Endothelial cell of umbilical vein (primary cell): ENCODE results near the gene SKOR1. TPM values are rescaled to one million over a fixed set of nuclear protein-coding genes. Genes with fewer than 3 reads are reported as not detected.

Experiments
- BruUV-seq: library from RNA; stranded (reverse); fragments of 400-500 nt; replicated peaks from 2 replicates; lab custom pipeline; 2021; lab: Mats Ljungman, UMichigan
- CTCF ChIA-PET: fragments of 300-600, 350-600 bp; sonication (Branson Sonifier 250); formaldehyde crosslinking; loops from one replicate; lab custom pipeline; 2021; ENCODE audit warnings: antibody characterized with exemption, inconsistent platforms; lab: Charles Lee
- POLR2A ChIA-PET: fragments of 300-600, 350-600 bp; sonication (Branson Sonifier 250); formaldehyde crosslinking; loops from one replicate; lab custom pipeline; 2021; ENCODE audit warnings: antibody characterized with exemption, inconsistent platforms; lab: Charles Lee
- DNase-seq: peaks from one replicate; pipeline ENCODE4 v3.0.0-alpha.2; 2011; ENCODE audit warnings: low read depth, low spot score
- FAIRE-seq: peaks from 2 replicates; lab custom pipeline; 2011; peaks lifted over from hg19 to GRCh38; lab: Jason Lieb, UNC
- H2AFZ ChIP-seq: 2 replicates; pipeline ENCODE4 v1.6.0; 2012; ENCODE audit warnings: low read depth, low read length, control low read depth, inconsistent platforms
- H3K27ac ChIP-seq: 2 replicates; pipeline ENCODE4 v1.5.1; 2011; ENCODE audit warnings: low read depth, mild to moderate bottlenecking, control low read depth, low read length, moderate library complexity; ENCODE audit not compliant: insufficient read depth
- H3K27me3 ChIP-seq, 2 experiments: 2 replicates each; pipeline versions ENCODE4 v1.6.0 to v1.6.1; 2011; ENCODE audit warnings: low read length in 2 of 2, mixed read lengths in 1 of 2; ENCODE audit not compliant: control insufficient read depth in 2 of 2, insufficient read depth in 2 of 2
- H3K36me3 ChIP-seq, 2 experiments: 2 replicates in 1 of 2; 3 replicates in 1 of 2; pipeline ENCODE4 v1.5.1; 2011; ENCODE audit warnings: low read length in 2 of 2, mild to moderate bottlenecking in 1 of 2, moderate library complexity in 1 of 2; ENCODE audit not compliant: control insufficient read depth in 2 of 2, insufficient read depth in 2 of 2; ENCODE audit errors: extremely low read depth in 1 of 2
- H3K4me1 ChIP-seq: 3 replicates; pipeline ENCODE4 v1.5.1; 2011; ENCODE audit warnings: mild to moderate bottlenecking, low read length; ENCODE audit not compliant: control insufficient read depth, insufficient read depth; ENCODE audit errors: extremely low read depth
- H3K4me2 ChIP-seq: 2 replicates; pipeline ENCODE4 v1.6.1; 2011; ENCODE audit warnings: low read length, control low read depth, mixed read lengths; ENCODE audit not compliant: insufficient read depth
- H3K4me3 ChIP-seq, 3 experiments: fragments of 200-600 bp in 1 of 3; sonication (generic), shearing (Covaris generic) in 1 of 3; replicated peaks in 1 of 3; 2 replicates each; pipeline ENCODE4 v1.5.1; 2011 to 2016; ENCODE audit warnings: control low read depth in 3 of 3, low read length in 3 of 3, mild to moderate bottlenecking in 2 of 3, inconsistent platforms in 1 of 3, low read depth in 1 of 3, moderate library complexity in 1 of 3; ENCODE audit not compliant: insufficient read depth in 1 of 3
- H3K79me2 ChIP-seq: 2 replicates; pipeline ENCODE4 v1.6.0; 2012; ENCODE audit warnings: low read length, inconsistent platforms; ENCODE audit not compliant: control insufficient read depth, insufficient read depth
- H3K9ac ChIP-seq: replicated peaks from 2 replicates; pipeline ENCODE3; 2011; ENCODE audit warnings: low read length, control low read depth; ENCODE audit not compliant: insufficient read depth; ENCODE audit errors: extremely low read depth
- H3K9me1 ChIP-seq: replicated peaks from 3 replicates; pipeline ENCODE4 v1.6.0; 2011; ENCODE audit warnings: mild to moderate bottlenecking, low read length; ENCODE audit not compliant: control insufficient read depth, insufficient read depth; ENCODE audit errors: extremely low read depth
- H3K9me3 ChIP-seq: replicated peaks from 2 replicates; pipeline ENCODE4 v1.5.1; 2012; ENCODE audit warnings: low read length, inconsistent platforms; ENCODE audit not compliant: control insufficient read depth, insufficient read depth
- H4K20me1 ChIP-seq: replicated peaks from 2 replicates; pipeline ENCODE3; 2011; ENCODE audit warnings: mild to moderate bottlenecking, low read length; ENCODE audit not compliant: control insufficient read depth, insufficient read depth; ENCODE audit errors: extremely low read depth
- EZH2 ChIP-seq: IDR thresholded peaks from 2 replicates; pipeline ENCODE4 v1.6.1; 2012; ENCODE audit warnings: borderline replicate concordance, low read depth, mild to moderate bottlenecking, moderate library complexity, low read length, inconsistent platforms; ENCODE audit not compliant: severe bottlenecking
- POLR2A ChIP-seq: IDR thresholded peaks from 2 replicates; pipeline ENCODE4 v1.6.1; 2012; ENCODE audit warnings: low read depth, mild to moderate bottlenecking, control low read depth, low read length
- dilution Hi-C: fragments of 300-500 bp; cut with MboI; formaldehyde crosslinking; loops from one replicate; pipeline ENCODE4 v1.15.0; 2019; ENCODE audit warnings: low sequenced_read_pairs; ENCODE audit not compliant: extremely low pct_ligation_motif_present
- intact Hi-C: fragments of 100-400 bp; cut with micrococcal nuclease; formaldehyde crosslinking; loops from one replicate; pipeline ENCODE4 v1.10.0; 2022
- polyA plus RNA-seq, 4 experiments: library from polyadenylated mRNA; depleted of rRNA in 3 of 4; stranded (reverse) in 3 of 4; unstranded in 1 of 4; fragments of >200 nt; gene quantifications; 2 replicates each; pipeline versions ENCODE4 v1.2.1 to v1.2.3, GENCODE V29; 2011 to 2012; ENCODE audit warnings: missing spikeins in 1 of 4
- total RNA-seq: library from RNA; stranded (reverse); gene quantifications from 2 replicates; pipeline ENCODE4 v1.2.3, GENCODE V29; 2021
- TF ChIP-seq, protein P1 (sequence below), 2 donors: IDR thresholded peaks; 1 replicate in 1 of 2; 2 replicates in 1 of 2; pipeline ENCODE4 v1.5.1; 2011; ENCODE audit warnings: low read length in 2 of 2, mild to moderate bottlenecking in 2 of 2, moderate library complexity in 2 of 2, control low read depth in 1 of 2, inconsistent platforms in 1 of 2, low read depth in 1 of 2; ENCODE audit not compliant: insufficient read depth in 1 of 2; ENCODE audit errors: extremely low read depth in 1 of 2

Gene SKOR1
- total and polyA plus RNA-seq, 2 donors (not counting 3 experiments of a cell fraction or from before 2014, with no cell fraction given): 0.06 to 0.15 TPM

DNA sequence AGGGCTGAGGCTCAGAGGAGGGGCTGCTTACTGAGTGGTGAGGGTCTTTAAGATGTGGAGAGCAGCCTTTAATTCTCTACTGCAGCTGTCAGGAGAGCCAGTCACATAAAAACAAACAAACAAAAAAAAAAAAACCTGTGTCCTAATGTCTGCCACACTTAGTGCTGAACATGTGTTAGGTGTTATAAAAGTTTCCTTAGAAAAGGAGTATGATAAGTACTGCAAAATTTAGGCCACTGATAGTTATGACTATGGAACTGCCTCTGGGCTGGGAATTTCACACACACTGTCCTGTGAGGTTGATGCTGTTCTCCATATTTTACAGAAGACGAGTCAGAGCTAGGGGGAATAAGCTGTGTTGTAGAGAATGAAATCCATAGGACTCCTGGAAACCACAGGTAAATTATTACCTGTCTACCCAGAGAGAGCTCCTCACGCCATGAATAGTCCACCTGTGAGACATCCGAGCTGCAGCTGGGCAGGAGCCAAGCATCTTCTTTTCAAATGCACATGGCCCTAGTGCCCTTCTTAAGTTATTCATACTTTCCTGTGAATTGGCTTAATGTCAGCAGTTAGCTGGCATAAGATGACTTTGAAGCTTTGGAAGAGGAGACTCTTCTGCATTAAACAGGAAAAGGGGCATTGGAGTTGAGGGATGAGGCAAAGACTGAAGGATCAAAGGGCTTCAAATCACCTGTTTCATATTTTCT is 34.5 kb upstream of the SKOR1 start:
- intact Hi-C loops: no loop called here
- FAIRE-seq: no peak
- no peak overlapping the region for H3K9ac ChIP-seq

More for the DNA sequence above, 34.5 kb upstream of the SKOR1 start:
- dilution Hi-C loops: no loop called here
- H3K9me1 ChIP-seq: no peaks in the 10 kb centered on the region
- no peak overlapping the region for H3K4me3 ChIP-seq
- H2AFZ ChIP-seq: no peak overlapping the region
- CTCF ChIA-PET: no interaction called here
- H3K27ac ChIP-seq: no peak overlapping the region
- H3K4me2 ChIP-seq: no peak overlapping the region
- no peak for TF ChIP-seq POLR2A
- TF ChIP-seq, protein P1, sequence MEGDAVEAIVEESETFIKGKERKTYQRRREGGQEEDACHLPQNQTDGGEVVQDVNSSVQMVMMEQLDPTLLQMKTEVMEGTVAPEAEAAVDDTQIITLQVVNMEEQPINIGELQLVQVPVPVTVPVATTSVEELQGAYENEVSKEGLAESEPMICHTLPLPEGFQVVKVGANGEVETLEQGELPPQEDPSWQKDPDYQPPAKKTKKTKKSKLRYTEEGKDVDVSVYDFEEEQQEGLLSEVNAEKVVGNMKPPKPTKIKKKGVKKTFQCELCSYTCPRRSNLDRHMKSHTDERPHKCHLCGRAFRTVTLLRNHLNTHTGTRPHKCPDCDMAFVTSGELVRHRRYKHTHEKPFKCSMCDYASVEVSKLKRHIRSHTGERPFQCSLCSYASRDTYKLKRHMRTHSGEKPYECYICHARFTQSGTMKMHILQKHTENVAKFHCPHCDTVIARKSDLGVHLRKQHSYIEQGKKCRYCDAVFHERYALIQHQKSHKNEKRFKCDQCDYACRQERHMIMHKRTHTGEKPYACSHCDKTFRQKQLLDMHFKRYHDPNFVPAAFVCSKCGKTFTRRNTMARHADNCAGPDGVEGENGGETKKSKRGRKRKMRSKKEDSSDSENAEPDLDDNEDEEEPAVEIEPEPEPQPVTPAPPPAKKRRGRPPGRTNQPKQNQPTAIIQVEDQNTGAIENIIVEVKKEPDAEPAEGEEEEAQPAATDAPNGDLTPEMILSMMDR (IDR thresholded peaks at IDR 0.05; ENCODE audit: extremely low read depth in 1 of 2, insufficient read depth in 1 of 2, low read depth in 1 of 2, low read length in 2 of 2): no peak
- no peak for TF ChIP-seq EZH2
- no peaks in the 10 kb centered on the region for H3K36me3 ChIP-seq
- POLR2A ChIA-PET: no interaction called here
- no peaks in the 10 kb centered on the region for H3K79me2 ChIP-seq
- no peaks in the 10 kb centered on the region for H3K4me1 ChIP-seq
- BruUV-seq: no TSS peak
- H4K20me1 ChIP-seq: no peaks in the 10 kb centered on the region
- H3K27me3 ChIP-seq: no peaks in the 10 kb centered on the region
- DNase-seq: no peak
- no peaks in the 10 kb centered on the region for H3K9me3 ChIP-seq
